BLaER1 treated with 17β-estradiol and CSF1 and Interleukin-3, amounts not matched to agents 10 nM and 100 nM (cell line): Measurements from ENCODE around the gene OGA.
"Not testable (repeated sequence)": the region's sequence is repeated elsewhere in the genome, so short reads cannot be mapped to it uniquely, and the experiment has no call there.

Experiments used
- H3K27ac ChIP-seq, 11 experiments: shearing (Covaris generic); formaldehyde crosslinking; 2 replicates each; pipeline ENCODE4 v1.8.1; 2022
- H3K27me3 ChIP-seq, 11 experiments: shearing (Covaris generic); formaldehyde crosslinking; 2 replicates each; pipeline ENCODE4 v1.8.1; 2022
- H3K36me3 ChIP-seq, 11 experiments: shearing (Covaris generic); formaldehyde crosslinking; 2 replicates each; pipeline ENCODE4 v1.8.1; 2022
- H3K4me1 ChIP-seq, 10 experiments: shearing (Covaris generic); formaldehyde crosslinking; 2 replicates each; pipeline ENCODE4 v1.8.1; 2022
- H3K4me2 ChIP-seq, 11 experiments: shearing (Covaris generic); formaldehyde crosslinking; 2 replicates each; pipeline ENCODE4 v1.8.1; 2022
- H3K4me3 ChIP-seq, 10 experiments: shearing (Covaris generic); formaldehyde crosslinking; 2 replicates each; pipeline ENCODE4 v1.8.1; 2022
- H3K9ac ChIP-seq, 11 experiments: shearing (Covaris generic); formaldehyde crosslinking; 2 replicates each; pipeline ENCODE4 v1.8.1; 2022
- H3K9me3 ChIP-seq, 11 experiments: shearing (Covaris generic); formaldehyde crosslinking; replicated peaks in 1 of 11; 2 replicates each; pipeline ENCODE4 v1.8.1; 2022
- H4K20me1 ChIP-seq, 11 experiments: shearing (Covaris generic); formaldehyde crosslinking; 2 replicates each; pipeline ENCODE4 v1.8.1; 2022
- Cebpa-rat ChIP-seq, 11 experiments: shearing (Covaris generic); IDR thresholded peaks; 2 replicates each; pipeline ENCODE4 v1.8.1; 2022

The OGA gene

DNA sequence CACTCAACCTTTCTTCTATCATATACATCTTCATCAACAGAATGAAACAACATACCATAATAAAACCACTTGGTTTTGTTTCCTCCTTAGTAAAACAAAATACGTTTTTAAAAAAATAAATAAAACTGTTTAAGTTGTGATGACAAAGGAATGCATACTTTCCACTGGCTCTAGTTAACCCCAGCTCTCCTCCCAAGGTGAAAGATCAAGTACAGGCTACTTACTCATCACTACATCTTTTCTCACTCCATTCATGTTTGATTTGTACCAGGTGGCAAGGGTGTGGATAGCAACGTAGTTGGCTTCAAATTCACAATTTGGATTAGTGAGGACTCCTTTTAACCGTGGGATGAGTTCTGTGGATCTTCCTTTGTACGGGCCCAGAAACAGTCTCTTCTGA lies 14.7 kb downstream of the OGA start:
- no peak overlapping the region for H3K27ac ChIP-seq
- no peaks in the 10 kb centered on the region for H3K27me3 ChIP-seq
- no peak for TF ChIP-seq Cebpa-rat (IDR thresholded peaks at IDR 0.05)
- no peak overlapping the region for H3K9ac ChIP-seq
- H3K36me3 ChIP-seq = peaks cover 98 to 100% (median 100%) of the 10 kb centered on the region in 11 experiments
- no peaks in the 10 kb centered on the region for H3K9me3 ChIP-seq
- no peak overlapping the region for H3K4me2 ChIP-seq
- peaks cover 36 to 98% (median 53%) of the 10 kb centered on the region in 11 experiments; a peak in 21 of 22 replicates for H4K20me1 ChIP-seq
- H3K4me3 ChIP-seq = no peak overlapping the region
- peaks cover 0 to 7% (median 0%) of the 10 kb centered on the region in 10 experiments; a peak in 1 of 20 replicates for H3K4me1 ChIP-seq

DNA sequence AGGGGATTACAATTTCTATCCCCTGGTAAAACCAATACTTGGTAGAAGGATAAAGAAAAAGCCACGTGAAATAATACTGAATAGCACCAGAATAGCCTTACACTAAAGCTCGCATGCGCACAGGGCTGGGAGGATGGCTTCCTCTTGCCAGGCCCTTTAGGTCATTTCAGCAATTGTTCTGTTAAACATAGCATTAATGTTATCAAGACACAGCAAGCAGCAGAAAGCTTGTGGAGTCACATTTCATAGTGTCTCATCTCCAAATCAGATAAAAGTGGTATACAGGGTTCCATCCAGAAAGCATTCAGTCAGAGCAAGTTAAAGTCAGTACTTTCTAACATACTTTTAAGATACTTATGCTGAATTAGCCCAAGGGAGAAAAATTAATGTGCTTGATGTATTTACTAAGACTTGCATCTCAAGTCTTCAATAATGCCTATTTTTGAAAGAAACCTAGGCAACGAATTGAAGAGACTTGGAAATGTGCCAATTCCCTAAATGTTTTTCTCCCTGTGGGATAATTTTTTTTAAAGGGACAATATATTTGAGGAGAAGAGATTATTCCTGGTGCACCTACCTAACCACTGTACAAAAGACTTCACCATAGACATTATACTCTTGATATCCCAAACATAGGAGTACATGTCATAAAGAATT lies 20.7 kb downstream of the OGA start:
- Histone ChIP-seq H3K36me3 (peaks cover 99 to 100% (median 100%) of the 10 kb centered on the region in 11 experiments), H3K9ac (no peak overlapping the region), H3K9me3 (no peaks in the 10 kb centered on the region), H3K27me3 (no peaks in the 10 kb centered on the region), H3K4me3 (no peak overlapping the region), H3K27ac (no peak overlapping the region), H3K4me2 (no peak overlapping the region), H3K4me1 (no peaks in the 10 kb centered on the region), H4K20me1 (peaks cover 51 to 100% (median 82%) of the 10 kb centered on the region in 11 experiments)
- no peak for TF ChIP-seq Cebpa-rat (IDR thresholded peaks at IDR 0.05)

DNA sequence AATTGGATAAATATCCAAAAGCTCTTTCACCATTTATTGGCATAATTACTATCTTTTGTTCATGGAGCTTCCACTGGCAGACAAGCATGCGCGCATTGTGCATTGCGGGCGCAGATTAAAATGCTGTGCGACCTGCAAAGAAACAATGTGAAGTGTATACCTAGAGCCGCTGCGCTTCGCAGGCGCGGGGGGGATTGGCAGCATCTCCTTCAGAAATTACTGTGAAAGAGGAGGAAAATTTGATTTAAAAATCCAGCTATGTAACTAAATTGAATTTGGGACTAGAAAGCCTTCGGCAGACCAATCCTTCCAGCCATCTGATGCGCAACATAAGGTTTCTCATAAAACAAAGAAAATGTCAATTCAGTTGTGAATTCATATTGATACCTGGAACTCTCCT lies 24.7 kb downstream of the OGA start:
- Histone ChIP-seq H4K20me1 (peaks cover 25 to 93% (median 46%) of the 10 kb centered on the region in 11 experiments; a peak in 19 of 22 replicates), H3K4me1 (no peaks in the 10 kb centered on the region), H3K4me2 (no peak overlapping the region), H3K9me3 (no peaks in the 10 kb centered on the region), H3K27me3 (no peaks in the 10 kb centered on the region), H3K36me3 (peaks cover 99 to 100% (median 100%) of the 10 kb centered on the region in 11 experiments), H3K27ac (no peak overlapping the region), H3K9ac (no peak overlapping the region), H3K4me3 (no peak overlapping the region)
- no peak for TF ChIP-seq Cebpa-rat (IDR thresholded peaks at IDR 0.05)

DNA sequence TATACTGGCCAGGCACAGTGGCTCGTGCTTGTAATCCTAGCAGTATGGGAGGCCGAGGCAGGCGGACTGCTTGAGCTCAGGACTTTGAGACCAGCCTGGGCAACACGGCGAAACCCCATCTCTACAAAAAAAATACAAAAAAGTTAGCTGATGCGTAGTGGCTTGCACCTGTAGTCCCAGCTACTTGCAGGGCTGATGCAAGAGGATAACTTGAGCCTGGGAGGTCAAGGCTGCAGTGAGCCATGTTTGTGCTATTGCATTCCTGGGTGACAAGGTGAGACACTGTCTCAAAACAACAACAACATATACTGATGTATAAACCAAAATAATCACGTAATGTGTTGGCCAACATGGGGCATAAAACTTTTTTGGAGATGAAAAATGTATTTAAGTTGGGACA lies 28.6 kb downstream of the OGA start:
- Histone ChIP-seq H3K9me3 (no peaks in the 10 kb centered on the region), H3K4me3 (no peak overlapping the region), H3K36me3 (peaks cover 94 to 100% (median 100%) of the 10 kb centered on the region in 11 experiments), H3K27ac (no peak overlapping the region), H3K27me3 (no peaks in the 10 kb centered on the region), H3K4me2 (no peak overlapping the region), H3K4me1 (no peaks in the 10 kb centered on the region), H4K20me1 (peaks cover 3 to 88% (median 14%) of the 10 kb centered on the region in 11 experiments; a peak in 12 of 22 replicates), H3K9ac (no peak overlapping the region)
- no peak for TF ChIP-seq Cebpa-rat (IDR thresholded peaks at IDR 0.05)

DNA sequence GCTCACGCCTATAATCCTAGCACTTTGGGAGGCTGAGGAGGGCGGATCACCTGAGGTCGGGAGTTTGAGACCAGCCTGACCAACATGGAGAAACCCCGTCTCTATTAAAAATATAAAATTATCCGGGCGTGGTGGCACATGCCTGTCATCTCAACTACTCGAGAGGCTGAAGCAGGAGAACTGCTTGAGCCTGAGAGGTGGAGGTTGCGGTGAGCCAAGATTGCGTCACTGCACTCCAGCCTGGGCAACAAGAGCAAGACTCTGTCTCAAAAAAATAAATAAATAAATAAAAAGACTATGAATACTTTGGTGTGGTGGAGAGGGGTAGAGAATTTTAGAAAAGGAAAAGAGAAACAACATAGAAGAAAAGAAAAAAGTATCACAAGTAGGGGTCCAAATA lies 29.0 kb downstream of the OGA start:
- peaks cover 92 to 100% (median 99%) of the 10 kb centered on the region in 11 experiments for H3K36me3 ChIP-seq
- peaks cover 0 to 88% (median 9%) of the 10 kb centered on the region in 11 experiments; a peak in 9 of 22 replicates for H4K20me1 ChIP-seq
- not testable (repeated sequence) for H3K9ac ChIP-seq, H3K4me1 ChIP-seq, H3K9me3 ChIP-seq, H3K4me2 ChIP-seq, H3K4me3 ChIP-seq, H3K27me3 ChIP-seq, H3K27ac ChIP-seq
- 0 out of 22 replicates have a peak, but pooled peaks of 2 of the 11 experiments have one; percentile 10 to 33 for TF ChIP-seq Cebpa-rat (IDR thresholded peaks at IDR 0.05)

DNA sequence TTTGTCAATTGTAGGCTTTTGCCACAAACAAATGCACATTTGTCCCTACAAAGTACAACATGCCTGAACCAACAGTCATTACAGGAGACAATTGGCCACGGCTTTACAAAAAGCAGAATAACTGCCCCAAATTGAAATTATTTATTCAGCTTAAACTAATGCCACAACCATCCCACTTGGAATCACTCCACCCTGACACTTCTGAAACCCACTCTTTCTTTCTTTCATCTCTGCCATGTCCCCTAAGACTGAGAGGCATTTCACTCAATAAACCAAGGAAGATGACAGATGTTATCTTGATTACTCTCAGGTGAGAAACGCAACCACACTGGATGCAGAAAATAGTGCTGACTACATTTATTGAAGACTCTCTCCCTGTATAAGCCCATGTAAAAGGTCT lies 32.4 kb downstream of the OGA start:
- peaks cover 0 to 1% (median 0%) of the 10 kb centered on the region in 11 experiments; a peak in 2 of 22 replicates for H3K27me3 ChIP-seq
- H3K9me3 ChIP-seq = no peaks in the 10 kb centered on the region
- H3K27ac ChIP-seq = no peak overlapping the region
- no peak overlapping the region for H3K4me2 ChIP-seq
- H3K4me1 ChIP-seq = peaks cover 23 to 29% (median 27%) of the 10 kb centered on the region in 10 experiments
- no peak overlapping the region for H3K9ac ChIP-seq
- H4K20me1 ChIP-seq = peaks cover 3 to 59% (median 11%) of the 10 kb centered on the region in 11 experiments; a peak in 21 of 22 replicates
- H3K4me3 ChIP-seq = no peak overlapping the region
- no peak for TF ChIP-seq Cebpa-rat (IDR thresholded peaks at IDR 0.05)
- H3K36me3 ChIP-seq = peaks cover 58 to 71% (median 68%) of the 10 kb centered on the region in 11 experiments

DNA sequence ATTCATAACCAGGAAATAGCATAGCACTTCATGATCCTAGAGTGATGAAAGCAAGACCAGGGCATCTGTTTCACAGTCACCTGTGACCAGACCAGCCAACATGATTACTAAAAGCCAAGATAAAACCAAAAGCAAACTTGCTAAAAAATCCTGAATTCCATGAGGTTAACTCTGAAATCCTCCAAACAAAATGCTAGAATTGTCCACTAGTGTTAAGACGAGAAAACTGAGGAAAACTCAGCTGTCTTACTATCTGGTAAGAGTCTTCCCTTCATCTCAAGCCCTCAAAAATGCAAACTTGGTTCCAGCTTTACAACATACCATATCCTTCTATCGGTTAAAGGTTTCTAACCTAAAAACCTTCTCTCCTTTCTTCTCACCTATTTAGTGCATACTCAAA lies 33.7 kb downstream of the OGA start:
- Histone ChIP-seq H3K27ac (no peak overlapping the region), H3K9ac (no peak overlapping the region), H3K36me3 (peaks cover 46 to 63% (median 55%) of the 10 kb centered on the region in 11 experiments), H4K20me1 (peaks cover 15 to 56% (median 22%) of the 10 kb centered on the region in 11 experiments; a peak in 21 of 22 replicates), H3K4me3 (no peak overlapping the region), H3K9me3 (no peaks in the 10 kb centered on the region), H3K4me2 (no peak overlapping the region), H3K27me3 (peaks cover 8 to 14% (median 11%) of the 10 kb centered on the region in 11 experiments), H3K4me1 (peaks cover 35 to 42% (median 39%) of the 10 kb centered on the region in 10 experiments)
- no peak for TF ChIP-seq Cebpa-rat (IDR thresholded peaks at IDR 0.05)

DNA sequence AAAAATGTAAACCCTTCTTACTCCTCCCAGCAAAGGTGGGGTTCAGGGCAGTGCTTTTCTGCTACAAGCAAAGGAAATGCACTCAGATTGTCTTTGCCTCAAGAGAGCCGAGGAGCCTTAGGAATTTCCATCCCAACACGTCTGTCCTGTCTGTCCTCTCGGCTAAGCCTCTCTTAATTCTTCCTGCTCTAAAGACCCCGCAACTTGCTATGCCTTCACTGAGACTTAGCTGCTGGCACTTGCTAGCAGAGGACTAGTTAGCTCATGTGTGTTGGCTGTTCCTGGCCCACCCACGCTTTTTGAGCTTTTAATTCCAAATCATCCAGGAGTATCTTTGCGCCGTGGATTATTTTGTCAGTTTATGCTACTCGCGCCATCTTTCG lies 34.5 kb downstream of the OGA start:
- H3K4me1 ChIP-seq = peaks cover 43 to 50% (median 47%) of the 10 kb centered on the region in 10 experiments
- H3K9ac ChIP-seq = peak overlapping the region; percentile 75 to 93 (median 88)
- peaks cover 20 to 48% (median 27%) of the 10 kb centered on the region in 11 experiments; a peak in 21 of 22 replicates for H4K20me1 ChIP-seq
- H3K4me3 ChIP-seq = peak overlapping the region; percentile 78 to 92 (median 86)
- H3K27me3 ChIP-seq = peaks cover 17 to 22% (median 19%) of the 10 kb centered on the region in 11 experiments
- no peaks in the 10 kb centered on the region for H3K9me3 ChIP-seq
- H3K4me2 ChIP-seq = peak overlapping the region; percentile 89 to 99 (median 97)
- H3K36me3 ChIP-seq = peaks cover 37 to 55% (median 47%) of the 10 kb centered on the region in 11 experiments
- peak overlapping the region; percentile 60 to 87 (median 78); a peak in 21 of 22 replicates for H3K27ac ChIP-seq
- no peak for TF ChIP-seq Cebpa-rat (IDR thresholded peaks at IDR 0.05)
